HPDE6-E6E7 (cell line): ENCODE measurements around the gene TEX2.

ENCODE experiments used
- DNase-seq: peaks from one replicate; pipeline ENCODE4 v3.0.0; 2011; ENCODE audit warnings: missing footprints; ENCODE audit errors: extremely low spot score

The TEX2 gene

GRCh38 chr17:64117981-64118979, 144.8 kb downstream of the TEX2 start:
- DNase-seq, result no peak

GRCh38 chr17:64115822-64116534, 147.1 kb downstream of the TEX2 start:
- peak; percentile 61 for DNase-seq

GRCh38 chr17:64115043-64115698, 147.9 kb downstream of the TEX2 start:
- no peak for DNase-seq

- no peak for DNase-seq
These were observed 150.1 kb downstream of the TEX2 start for GRCh38 chr17:64113006-64113405.

- no peak for DNase-seq
These were observed 151.2 kb downstream of the TEX2 start for GRCh38 chr17:64111831-64112230.

GRCh38 chr17:64110379-64111152, 152.5 kb downstream of the TEX2 start:
- DNase-seq, result no peak

GRCh38 chr17:64109400-64109799, 153.7 kb downstream of the TEX2 start:
- DNase-seq, result no peak

GRCh38 chr17:64107500-64108236, 155.4 kb downstream of the TEX2 start:
- DNase-seq, result no peak

GRCh38 chr17:64106918-64107317, 156.1 kb downstream of the TEX2 start:
- no peak for DNase-seq

- no peak for DNase-seq
These were observed 159.4 kb downstream of the TEX2 start for GRCh38 chr17:64103391-64104364.

- no peak for DNase-seq
These were observed 160.3 kb downstream of the TEX2 start for GRCh38 chr17:64102627-64103390.

GRCh38 chr17:64099543-64099942, 163.5 kb downstream of the TEX2 start:
- no peak for DNase-seq
